K562 (cell line): ENCODE data around the gene RAG2. TPM values are rescaled to one million over a fixed set of nuclear protein-coding genes. Genes with fewer than 3 reads are reported as not detected.

Source experiments
- ATAC-seq: fragments of 200-7000 bp; cut with Tn5 transposase; 3 replicates; pipeline ENCODE4 v1.9.1; 2020; ENCODE audit warnings: moderate library complexity
- BruUV-seq: library from RNA; stranded (reverse); fragments of 400-500 nt; replicated peaks from 2 replicates; lab custom pipeline; 2021; lab: Mats Ljungman, UMichigan
- CTCF ChIA-PET: fragments of 300-600 bp; formaldehyde crosslinking; extraction: SDS; loops from one replicate; lab custom pipeline; 2021; ENCODE audit warnings: low intra/inter-chr PET ratio; lab: Yijun Ruan, JAX
- POLR2A ChIA-PET: fragments of 300-600, 350-650 bp; sonication (Branson Sonifier 250); formaldehyde crosslinking; extraction: SDS; loops from one replicate; lab custom pipeline; 2021; ENCODE audit warnings: antibody characterized with exemption, inconsistent platforms; lab: Yijun Ruan, JAX
- DNase-seq, 4 experiments: peaks; one replicate each; pipeline versions ENCODE4 v3.0.0 to v3.0.0-alpha.2; 2011 to 2018; ENCODE audit warnings: low spot score in 3 of 4, mixed read lengths in 3 of 4; ENCODE audit errors: extremely low read depth in 1 of 4
- FAIRE-seq: peaks from 2 replicates; lab custom pipeline; 2011; peaks lifted over from hg19 to GRCh38; lab: Jason Lieb, UNC
- H2AFZ ChIP-seq: 2 replicates; pipeline ENCODE4 v1.6.0; 2011; ENCODE audit warnings: low read depth, low read length, control low read depth, inconsistent platforms
- H3K27ac ChIP-seq: fragments of 200-600 bp; 3 replicates; pipeline ENCODE4 v1.8.0; 2011; ENCODE audit warnings: low read depth, mild to moderate bottlenecking, control low read depth, inconsistent platforms, low read length, moderate library complexity, mixed read lengths; ENCODE audit errors: extremely low read depth
- H3K27me3 ChIP-seq, 2 experiments: fragments of 300-600 bp in 1 of 2; 2 replicates in 1 of 2; 3 replicates in 1 of 2; pipeline versions ENCODE4 v1.6.0 to v1.8.0; 2011; ENCODE audit warnings: inconsistent platforms in 2 of 2, low read length in 2 of 2, mild to moderate bottlenecking in 1 of 2, mixed read lengths in 1 of 2, moderate library complexity in 1 of 2; ENCODE audit not compliant: control insufficient read depth in 2 of 2, insufficient read depth in 2 of 2
- H3K36me3 ChIP-seq: fragments of 300-600 bp; 3 replicates; pipeline ENCODE4 v1.8.0; 2011; ENCODE audit warnings: mild to moderate bottlenecking, low read length, inconsistent platforms; ENCODE audit not compliant: control insufficient read depth, insufficient read depth
- H3K4me1 ChIP-seq, 2 experiments: fragments of 200-600 bp in 1 of 2; replicated peaks in 1 of 2; 2 replicates in 1 of 2; 3 replicates in 1 of 2; pipeline versions ENCODE4 v1.5.1 to v1.8.0; 2011; ENCODE audit warnings: inconsistent platforms in 2 of 2, low read length in 2 of 2, mild to moderate bottlenecking in 1 of 2, mixed read lengths in 1 of 2, moderate library complexity in 1 of 2; ENCODE audit not compliant: control insufficient read depth in 2 of 2, insufficient read depth in 2 of 2
- H3K4me2 ChIP-seq: 2 replicates; pipeline ENCODE4 v1.6.1; 2011; ENCODE audit warnings: low read length, control low read depth, inconsistent platforms, mixed read lengths; ENCODE audit not compliant: insufficient read depth
- H3K4me3 ChIP-seq: fragments of 200-600 bp; sonication (generic), shearing (Covaris generic); 2 replicates; pipeline ENCODE4 v1.5.1; 2016; ENCODE audit warnings: control low read depth, inconsistent platforms
- H3K79me2 ChIP-seq: fragments of 200-600 bp; 3 replicates; pipeline ENCODE4 v1.8.0; 2011; ENCODE audit warnings: low read length, inconsistent platforms; ENCODE audit not compliant: control insufficient read depth, insufficient read depth
- H3K9ac ChIP-seq, 2 experiments: 2 replicates each; pipeline versions ENCODE4 v1.6.0 to v1.6.1; 2011; ENCODE audit warnings: low read depth in 2 of 2, low read length in 2 of 2, control low read depth in 1 of 2, inconsistent platforms in 1 of 2, mild to moderate bottlenecking in 1 of 2, mixed read lengths in 1 of 2; ENCODE audit not compliant: insufficient read depth in 1 of 2
- H3K9me1 ChIP-seq: one replicate; pipeline ENCODE4 v1.6.0; 2011; ENCODE audit warnings: inconsistent platforms, mild to moderate bottlenecking, low read length, moderate library complexity; ENCODE audit not compliant: control insufficient read depth, insufficient read depth
- H3K9me3 ChIP-seq: replicated peaks from 2 replicates; pipeline ENCODE4 v1.5.1; 2011; ENCODE audit warnings: low read depth, low read length, inconsistent platforms; ENCODE audit not compliant: control insufficient read depth, insufficient read depth
- H4K20me1 ChIP-seq: replicated peaks from 2 replicates; pipeline ENCODE4 v1.6.1; 2011; ENCODE audit warnings: low read length, inconsistent platforms, mixed read lengths; ENCODE audit not compliant: control insufficient read depth, insufficient read depth
- HDAC3 ChIP-seq: fragments of 450-650 bp; IDR thresholded peaks from 2 replicates; pipeline ENCODE4 v1.6.1; 2018; ENCODE audit warnings: borderline replicate concordance, mild to moderate bottlenecking, moderate library complexity; ENCODE audit not compliant: partially characterized antibody
- PTBP1 ChIP-seq: fragments of 200-400 bp; formaldehyde crosslinking; IDR thresholded peaks from 2 replicates; pipeline ENCODE4 v1.6.1; 2017; ENCODE audit warnings: low read depth, low read length
- PTRF ChIP-seq: fragments of 450-650 bp; IDR thresholded peaks from 2 replicates; pipeline ENCODE4 v1.6.1; 2016; ENCODE audit warnings: mild to moderate bottlenecking, missing genetic modification characterization, missing compliant biosample characterization
- ZBTB1 ChIP-seq: sonication (generic); formaldehyde crosslinking; IDR thresholded peaks from 2 replicates; pipeline ENCODE4 v1.8.1; 2023; ENCODE audit warnings: missing genetic modification reagents, low read depth, mild to moderate bottlenecking, borderline replicate concordance
- ZNF445 ChIP-seq: fragments of 250-450 bp; sonication (Bioruptor Pico); IDR thresholded peaks from 2 replicates; pipeline ENCODE4 v1.4.0; 2020; ENCODE audit warnings: low read depth, mild to moderate bottlenecking, moderate library complexity
- WGBS: fragments of 100-300 bp; shearing (Covaris generic); methylation state at CpG from one replicate; pipeline ENCODE4 v1.1.6; 2016; ENCODE audit warnings: low coverage, mixed read lengths; ENCODE audit not compliant: insufficient coverage; ENCODE audit errors: missing lambda C conversion rate; 5-methylcytosine and 5-hydroxymethylcytosine counted together
- in situ Hi-C: fragments of 300-500 bp; cut with MboI; formaldehyde crosslinking; loops from 4 replicates; pipeline ENCODE4 v1.15.0; 2018; ENCODE audit warnings: inconsistent platforms, mixed read lengths
- intact Hi-C: fragments of 100-400 bp; cut with micrococcal nuclease; formaldehyde crosslinking; loops from 2 replicates; pipeline ENCODE4 v1.14.2; 2022
- polyA plus RNA-seq, 8 experiments: library from polyadenylated mRNA; depleted of rRNA in 4 of 8; stranded (reverse) in 5 of 8; unstranded in 3 of 8; fragments of >200 nt; fragmentation: Nextera tagmentation in 2 of 8; fragmentation: Illumina TruSeq in 1 of 8; extraction: Ambion mirVana in 2 of 8; extraction: Trizol in 1 of 8; gene quantifications; 2 replicates each; pipeline versions ENCODE4 v1.2.1 to v1.2.3, GENCODE V29; 2011 to 2014; ENCODE audit warnings: inconsistent platforms in 1 of 8, missing spikeins in 1 of 8
- total RNA-seq, 7 experiments: library from RNA; depleted of rRNA in 6 of 7; stranded (reverse); fragments of >200 nt in 6 of 7; fragmentation: Illumina TruSeq in 2 of 7; extraction: Trizol in 2 of 7; gene quantifications; 2 replicates each; pipeline versions ENCODE4 v1.2.1 to v1.2.3, GENCODE V29; 2011 to 2021; ENCODE audit warnings: low replicate concordance in 1 of 7
- TF ChIP-seq, protein P1 (sequence below): fragments of 450-650 bp; conservative IDR thresholded peaks from 2 replicates; pipeline ENCODE4 v1.6.1; 2016; ENCODE audit warnings: missing genetic modification characterization, low read depth, mild to moderate bottlenecking, missing compliant biosample characterization, moderate library complexity

RAG2 gene
- total and polyA plus RNA-seq, 9 of the 15 experiments (the other 6 are each of a cell fraction or from before 2014, with no cell fraction given), result 0.06 to 2.7 (median 0.26) TPM; not detected in 3

DNA sequence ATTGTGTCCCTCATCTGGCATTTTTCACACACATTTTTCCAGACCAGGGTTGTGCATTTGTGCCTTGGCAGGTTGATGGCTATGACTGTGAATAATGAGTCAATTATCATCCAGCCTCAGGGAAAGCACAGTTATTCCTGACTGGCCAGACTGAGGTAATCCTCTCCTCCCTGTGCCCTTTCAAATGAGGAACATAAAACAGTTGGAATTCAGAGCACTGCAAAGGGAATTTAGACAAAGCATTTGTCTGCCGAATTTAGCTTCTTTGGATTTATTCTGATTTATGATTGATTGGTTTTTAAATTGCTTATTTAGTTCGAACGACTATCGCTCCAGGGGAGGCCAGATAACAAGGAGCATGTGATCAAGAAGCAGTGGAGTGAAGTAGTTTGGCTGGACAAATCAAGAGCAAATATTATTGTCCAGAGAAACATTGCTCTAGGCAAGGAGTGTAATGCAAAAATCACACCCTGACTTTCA, 30.8 kb upstream of the RAG2 start:
- intact Hi-C loops, result loop anchor here (10.0 kb wide), 1 partner anchor 124 kb away; no protein-coding TSS in a partner anchor
- FAIRE-seq (no peak), DNase-seq (no peak), ATAC-seq (no peak)
- WGBS, result 2% methylated on average over 4 of the region's 4 CpGs
- no TSS peak for BruUV-seq
- Histone ChIP-seq H3K9me1 (no peaks in the 10 kb centered on the region), H2AFZ (no peak overlapping the region), H3K4me1 (no peaks in the 10 kb centered on the region), H3K36me3 (no peaks in the 10 kb centered on the region), H3K27me3 (no peaks in the 10 kb centered on the region), H3K4me3 (no peak overlapping the region), H3K27ac (no peak overlapping the region), H4K20me1 (no peaks in the 10 kb centered on the region), H3K9ac (no peak overlapping the region), H3K4me2 (no peak overlapping the region), H3K9me3 (no peaks in the 10 kb centered on the region), H3K79me2 (no peaks in the 10 kb centered on the region)
- in situ Hi-C loops, result no loop called here
- ChIA-PET POLR2A (no interaction called here), CTCF (no interaction called here)
- TF ChIP-seq HDAC3, result no peak
- TF ChIP-seq, protein P1, sequence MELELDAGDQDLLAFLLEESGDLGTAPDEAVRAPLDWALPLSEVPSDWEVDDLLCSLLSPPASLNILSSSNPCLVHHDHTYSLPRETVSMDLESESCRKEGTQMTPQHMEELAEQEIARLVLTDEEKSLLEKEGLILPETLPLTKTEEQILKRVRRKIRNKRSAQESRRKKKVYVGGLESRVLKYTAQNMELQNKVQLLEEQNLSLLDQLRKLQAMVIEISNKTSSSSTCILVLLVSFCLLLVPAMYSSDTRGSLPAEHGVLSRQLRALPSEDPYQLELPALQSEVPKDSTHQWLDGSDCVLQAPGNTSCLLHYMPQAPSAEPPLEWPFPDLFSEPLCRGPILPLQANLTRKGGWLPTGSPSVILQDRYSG (tag), result no peak
- no peak for TF ChIP-seq PTBP1

GRCh38 chr11:36628141-36628540, 30.1 kb upstream of the RAG2 start:
- WGBS, result 3% methylated on average over 5 of the region's 5 CpGs
- H3K4me3 ChIP-seq, result no peak overlapping the region
- TF ChIP-seq ZNF445 (CRISPR knock-in tag) (no peak), ZBTB1 (CRISPR knock-in tag) (no peak), PTRF (tag) (no peak)
- no peak overlapping the region for H2AFZ ChIP-seq
- no peak for FAIRE-seq
- no peaks in the 10 kb centered on the region for H3K79me2 ChIP-seq
- H3K9me1 ChIP-seq, result no peaks in the 10 kb centered on the region
- no peaks in the 10 kb centered on the region for H4K20me1 ChIP-seq
- H3K27me3 ChIP-seq, result no peaks in the 10 kb centered on the region
- intact Hi-C loops (loop anchor here (10.0 kb wide), 1 partner anchor 123 kb away; no protein-coding TSS in a partner anchor), in situ Hi-C loops (no loop called here)
- no peak overlapping the region for H3K27ac ChIP-seq
- POLR2A ChIA-PET, result no interaction called here
- BruUV-seq, result no TSS peak
- ATAC-seq, result no peak
- no peak for DNase-seq
- CTCF ChIA-PET, result no interaction called here
- no peaks in the 10 kb centered on the region for H3K36me3 ChIP-seq
- no peaks in the 10 kb centered on the region for H3K9me3 ChIP-seq
- H3K9ac ChIP-seq, result no peak overlapping the region
- no peak overlapping the region for H3K4me2 ChIP-seq
- no peaks in the 10 kb centered on the region for H3K4me1 ChIP-seq
